ENCODE data around the gene SLC25A25. TPM values are rescaled to one million over a fixed set of nuclear protein-coding genes. Genes with fewer than 3 reads are reported as not detected.

The SLC25A25 gene
- total RNA-seq, 1 donor: 30.6 TPM

- Histone ChIP-seq H3K27me3 (ENCODE audit: insufficient read depth, low read length) (no peaks in the 10 kb centered on the region), H3K9me3 (ENCODE audit: low read depth, low read length) (no peaks in the 10 kb centered on the region), H3K4me1 (ENCODE audit: insufficient read depth, low read length) (peaks cover 45% of the 10 kb centered on the region), H3K4me3 (ENCODE audit: low read length) (no peak overlapping the region)
Measured at GRCh38 chr9:128078504-128079434, 10.7 kb downstream of the SLC25A25 start.

- Histone ChIP-seq H3K9me3 (ENCODE audit: low read depth, low read length) (no peaks in the 10 kb centered on the region), H3K4me1 (ENCODE audit: insufficient read depth, low read length) (peaks cover 41% of the 10 kb centered on the region), H3K27me3 (ENCODE audit: insufficient read depth, low read length) (no peaks in the 10 kb centered on the region), H3K4me3 (ENCODE audit: low read length) (no peak overlapping the region)
Measured at GRCh38 chr9:128080206-128080605, 12.2 kb downstream of the SLC25A25 start.

- no peak overlapping the region for H3K4me3 ChIP-seq (ENCODE audit: low read length)
- H3K4me1 ChIP-seq (ENCODE audit: insufficient read depth, low read length): peaks cover 41% of the 10 kb centered on the region
- H3K9me3 ChIP-seq (ENCODE audit: low read depth, low read length): no peaks in the 10 kb centered on the region
- H3K27me3 ChIP-seq (ENCODE audit: insufficient read depth, low read length): no peaks in the 10 kb centered on the region
Measured at GRCh38 chr9:128081056-128081455, 13.0 kb downstream of the SLC25A25 start.

- no peaks in the 10 kb centered on the region for H3K9me3 ChIP-seq (ENCODE audit: low read depth, low read length)
- peaks cover 38% of the 10 kb centered on the region for H3K4me1 ChIP-seq (ENCODE audit: insufficient read depth, low read length)
- H3K27me3 ChIP-seq (ENCODE audit: insufficient read depth, low read length): no peaks in the 10 kb centered on the region
- no peak overlapping the region for H3K4me3 ChIP-seq (ENCODE audit: low read length)
Measured at GRCh38 chr9:128082151-128082550, 14.1 kb downstream of the SLC25A25 start.

- Histone ChIP-seq H3K4me1 (ENCODE audit: insufficient read depth, low read length) (peaks cover 34% of the 10 kb centered on the region), H3K4me3 (ENCODE audit: low read length) (no peak overlapping the region)
Measured at GRCh38 chr9:128084746-128085145, 16.7 kb downstream of the SLC25A25 start.

GRCh38 chr9:128085943-128086342, 17.9 kb downstream of the SLC25A25 start:
- Histone ChIP-seq H3K9me3 (ENCODE audit: low read depth, low read length) (no peaks in the 10 kb centered on the region), H3K27me3 (ENCODE audit: insufficient read depth, low read length) (no peaks in the 10 kb centered on the region), H3K4me3 (ENCODE audit: low read length) (no peak overlapping the region), H3K4me1 (ENCODE audit: insufficient read depth, low read length) (peaks cover 39% of the 10 kb centered on the region)

More at GRCh38 chr9:128084746-128085145, 16.7 kb downstream of the SLC25A25 start:
- H3K9me3 ChIP-seq (ENCODE audit: low read depth, low read length): no peaks in the 10 kb centered on the region
- no peaks in the 10 kb centered on the region for H3K27me3 ChIP-seq (ENCODE audit: insufficient read depth, low read length)

GRCh38 chr9:128087262-128087661, 19.2 kb downstream of the SLC25A25 start:
- H3K27me3 ChIP-seq (ENCODE audit: insufficient read depth, low read length): no peaks in the 10 kb centered on the region
- no peaks in the 10 kb centered on the region for H3K9me3 ChIP-seq (ENCODE audit: low read depth, low read length)
- peaks cover 41% of the 10 kb centered on the region for H3K4me1 ChIP-seq (ENCODE audit: insufficient read depth, low read length)

GRCh38 chr9:128088253-128088945, 20.4 kb downstream of the SLC25A25 start:
- H3K27me3 ChIP-seq (ENCODE audit: insufficient read depth, low read length): no peaks in the 10 kb centered on the region
- H3K9me3 ChIP-seq (ENCODE audit: low read depth, low read length): no peaks in the 10 kb centered on the region
- H3K4me3 ChIP-seq (ENCODE audit: low read length): no peak overlapping the region
- peaks cover 53% of the 10 kb centered on the region for H3K4me1 ChIP-seq (ENCODE audit: insufficient read depth, low read length)

More at GRCh38 chr9:128087262-128087661, 19.2 kb downstream of the SLC25A25 start:
- no peak overlapping the region for H3K4me3 ChIP-seq (ENCODE audit: low read length)

GRCh38 chr9:128089299-128089698, 21.3 kb downstream of the SLC25A25 start:
- H3K4me1 ChIP-seq (ENCODE audit: insufficient read depth, low read length): peaks cover 56% of the 10 kb centered on the region
- no peak overlapping the region for H3K4me3 ChIP-seq (ENCODE audit: low read length)

GRCh38 chr9:128091144-128091543, 23.1 kb downstream of the SLC25A25 start:
- no peaks in the 10 kb centered on the region for H3K9me3 ChIP-seq (ENCODE audit: low read depth, low read length)
- peaks cover 69% of the 10 kb centered on the region for H3K4me1 ChIP-seq (ENCODE audit: insufficient read depth, low read length)
- no peaks in the 10 kb centered on the region for H3K27me3 ChIP-seq (ENCODE audit: insufficient read depth, low read length)
- H3K4me3 ChIP-seq (ENCODE audit: low read length): no peak overlapping the region

More at GRCh38 chr9:128089299-128089698, 21.3 kb downstream of the SLC25A25 start:
- Histone ChIP-seq H3K27me3 (ENCODE audit: insufficient read depth, low read length) (no peaks in the 10 kb centered on the region), H3K9me3 (ENCODE audit: low read depth, low read length) (no peaks in the 10 kb centered on the region)

GRCh38 chr9:128091571-128091970, 23.5 kb downstream of the SLC25A25 start:
- H3K4me3 ChIP-seq (ENCODE audit: low read length): no peak overlapping the region
- peaks cover 69% of the 10 kb centered on the region for H3K4me1 ChIP-seq (ENCODE audit: insufficient read depth, low read length)
- no peaks in the 10 kb centered on the region for H3K27me3 ChIP-seq (ENCODE audit: insufficient read depth, low read length)
- H3K9me3 ChIP-seq (ENCODE audit: low read depth, low read length): no peaks in the 10 kb centered on the region

GRCh38 chr9:128092199-128092977, 24.4 kb downstream of the SLC25A25 start:
- Histone ChIP-seq H3K27me3 (ENCODE audit: insufficient read depth, low read length) (no peaks in the 10 kb centered on the region), H3K4me1 (ENCODE audit: insufficient read depth, low read length) (peaks cover 73% of the 10 kb centered on the region), H3K4me3 (ENCODE audit: low read length) (no peak overlapping the region), H3K9me3 (ENCODE audit: low read depth, low read length) (no peaks in the 10 kb centered on the region)

- Histone ChIP-seq H3K27me3 (ENCODE audit: insufficient read depth, low read length) (no peaks in the 10 kb centered on the region), H3K4me3 (ENCODE audit: low read length) (no peak overlapping the region), H3K4me1 (ENCODE audit: insufficient read depth, low read length) (peaks cover 79% of the 10 kb centered on the region), H3K9me3 (ENCODE audit: low read depth, low read length) (no peaks in the 10 kb centered on the region)
Measured at GRCh38 chr9:128093011-128093410, 25.0 kb downstream of the SLC25A25 start.

GRCh38 chr9:128094166-128094949, 26.3 kb downstream of the SLC25A25 start:
- peaks cover 79% of the 10 kb centered on the region for H3K4me1 ChIP-seq (ENCODE audit: insufficient read depth, low read length)
- H3K27me3 ChIP-seq (ENCODE audit: insufficient read depth, low read length): no peaks in the 10 kb centered on the region
- no peaks in the 10 kb centered on the region for H3K9me3 ChIP-seq (ENCODE audit: low read depth, low read length)
- H3K4me3 ChIP-seq (ENCODE audit: low read length): no peak overlapping the region
